HepG2 (cell line): Measurements from ENCODE around the gene SLCO1B3. TPM values are rescaled to one million over a fixed set of nuclear protein-coding genes. Genes with fewer than 3 reads are reported as not detected.
A peak's percentile ranks its signal among the peaks of the same experiment; 100 is the strongest.

Source experiments
- ATAC-seq: fragments of 200-7000 bp; cut with Tn5 transposase; 3 replicates; pipeline ENCODE4 v1.9.1; 2020; ENCODE audit warnings: mild to moderate bottlenecking, moderate library complexity
- Bru-seq: library from RNA; stranded (reverse); fragments of 400-500 nt; gene quantifications from one replicate; lab custom pipeline; 2021; lab: Mats Ljungman, UMichigan
- BruChase-seq, 2 experiments: library from RNA; stranded (reverse); fragments of 400-500 nt; gene quantifications; one replicate each; lab custom pipeline; 2021; lab: Mats Ljungman, UMichigan
- BruUV-seq: library from RNA; stranded (reverse); fragments of 400-500 nt; replicated peaks from 2 replicates; lab custom pipeline; 2021; lab: Mats Ljungman, UMichigan
- CTCF ChIA-PET: fragments of 300-600 bp; formaldehyde crosslinking; extraction: SDS; loops from one replicate; lab custom pipeline; 2021; ENCODE audit warnings: low total read pairs, inconsistent platforms, low intra/inter-chr PET ratio; lab: Yijun Ruan, JAX
- POLR2A ChIA-PET: fragments of 350-600 bp; sonication (Branson Sonifier 250); formaldehyde crosslinking; loops from one replicate; lab custom pipeline; 2020; ENCODE audit warnings: antibody characterized with exemption, inconsistent platforms; lab: Yijun Ruan, JAX
- DNase-seq: peaks from one replicate; pipeline ENCODE4 v3.0.0-alpha.2; 2015; ENCODE audit warnings: low spot score
- FAIRE-seq: peaks from 3 replicates; lab custom pipeline; 2011; peaks lifted over from hg19 to GRCh38; lab: Jason Lieb, UNC
- H2AFZ ChIP-seq: one replicate; pipeline ENCODE4 v1.6.1; 2011; ENCODE audit warnings: low read length, inconsistent platforms
- H3K27ac ChIP-seq: fragments of 300-600 bp; 3 replicates; pipeline ENCODE4 v1.8.0; 2011; ENCODE audit warnings: mixed run types, mild to moderate bottlenecking, mixed read lengths, low read length, inconsistent platforms; ENCODE audit not compliant: insufficient read depth; ENCODE audit errors: extremely low read length
- H3K27me3 ChIP-seq, 2 experiments: fragments of 200-600 bp in 1 of 2; 2 replicates in 1 of 2; 3 replicates in 1 of 2; pipeline versions ENCODE4 v1.6.0 to v1.8.0; 2011; ENCODE audit warnings: low read length in 2 of 2, mild to moderate bottlenecking in 2 of 2, moderate library complexity in 2 of 2, inconsistent platforms in 1 of 2; ENCODE audit not compliant: insufficient read depth in 2 of 2, control insufficient read depth in 1 of 2
- H3K36me3 ChIP-seq, 2 experiments: fragments of 200-600 bp in 1 of 2; replicated peaks in 1 of 2; 2 replicates in 1 of 2; 3 replicates in 1 of 2; pipeline versions ENCODE4 v1.5.1 to v1.8.0; 2011; ENCODE audit warnings: low read length in 2 of 2, inconsistent platforms in 1 of 2; ENCODE audit not compliant: insufficient read depth in 2 of 2, control insufficient read depth in 1 of 2
- H3K4me1 ChIP-seq: 2 replicates; pipeline ENCODE4 v1.5.1; 2012; ENCODE audit warnings: low read length, inconsistent platforms; ENCODE audit not compliant: insufficient read depth
- H3K4me2 ChIP-seq: 2 replicates; pipeline ENCODE4 v1.6.0; 2011; ENCODE audit warnings: low read depth, low read length, inconsistent platforms
- H3K4me3 ChIP-seq, 3 experiments: fragments of 200-600 bp in 1 of 3; sonication (generic), shearing (Covaris generic) in 1 of 3; replicated peaks in 1 of 3; 2 replicates each; pipeline ENCODE4 v1.5.1; 2011 to 2016; ENCODE audit warnings: low read length in 3 of 3, inconsistent platforms in 2 of 3, low read depth in 2 of 3, mild to moderate bottlenecking in 2 of 3, control low read depth in 1 of 3, mixed read lengths in 1 of 3; ENCODE audit not compliant: insufficient read depth in 1 of 3
- H3K79me2 ChIP-seq: one replicate; pipeline ENCODE4 v1.6.1; 2011; ENCODE audit warnings: low read length, inconsistent platforms; ENCODE audit not compliant: insufficient read depth
- H3K9ac ChIP-seq: 2 replicates; pipeline ENCODE4 v1.6.0; 2011; ENCODE audit warnings: mild to moderate bottlenecking, low read depth, low read length, inconsistent platforms; ENCODE audit not compliant: insufficient read depth
- H3K9me3 ChIP-seq: 2 replicates; pipeline ENCODE4 v1.5.1; 2012; ENCODE audit warnings: mild to moderate bottlenecking, low read length
- H4K20me1 ChIP-seq: 2 replicates; pipeline ENCODE4 v1.6.0; 2011; ENCODE audit warnings: inconsistent platforms, mild to moderate bottlenecking, low read length, moderate library complexity; ENCODE audit not compliant: insufficient read depth
- ARHGAP35 ChIP-seq: sonication (generic); formaldehyde crosslinking; IDR thresholded peaks from 2 replicates; pipeline ENCODE4 v1.9.0; 2022; ENCODE audit warnings: mild to moderate bottlenecking, inconsistent platforms, moderate library complexity, missing genetic modification reagents, borderline replicate concordance
- ARID5B ChIP-seq: IDR thresholded peaks from 2 replicates; pipeline ENCODE4 v1.4.0; 2020; ENCODE audit warnings: mild to moderate bottlenecking, missing genetic modification reagents
- FOXA1 ChIP-seq, 2 experiments: fragments of 450-650 bp in 1 of 2; sonication (generic) in 1 of 2; formaldehyde crosslinking in 1 of 2; IDR thresholded peaks; 2 replicates each; pipeline versions ENCODE4 v1.4.0 to v1.6.1; 2016 to 2020; ENCODE audit warnings: missing genetic modification reagents in 1 of 2
- PITX1 ChIP-seq: sonication (generic); formaldehyde crosslinking; IDR thresholded peaks from 2 replicates; pipeline ENCODE4 v1.5.1; 2020; ENCODE audit warnings: mild to moderate bottlenecking, missing genetic modification reagents
- SRSF1 ChIP-seq: fragments of 200-400 bp; formaldehyde crosslinking; optimal IDR thresholded peaks from 2 replicates; pipeline ENCODE3; 2017; ENCODE audit warnings: mild to moderate bottlenecking, low read depth, low read length, moderate library complexity
- WGBS: methylation state at CpG from one replicate; pipeline ENCODE4 v1.1.6; 2017; ENCODE audit warnings: low lambda C conversion rate; 5-methylcytosine and 5-hydroxymethylcytosine counted together
- in situ Hi-C: cut with HindIII; loops from 2 replicates; pipeline ENCODE4 v1.10.0; 2017; ENCODE audit warnings: low pct_unique_long_range_greater_than_20kb; ENCODE audit not compliant: extremely low pct_ligation_motif_present
- intact Hi-C: fragments of 100-400 bp; cut with micrococcal nuclease; formaldehyde crosslinking; loops from one replicate; pipeline ENCODE4 v1.10.0; 2022; ENCODE audit not compliant: unreplicated experiment
- long read RNA-seq, 2 experiments: library from RNA in 1 of 2; library from polyadenylated mRNA in 1 of 2; stranded (forward) in 1 of 2; unstranded in 1 of 2; transcript quantifications; one replicate each; pipeline ENCODE4 v2.0.0, GENCODE V29; 2019 to 2022
- polyA minus RNA-seq, 3 experiments: library from RNA; depleted of rRNA, polyadenylated mRNA; stranded (reverse); fragments of >200 nt; gene quantifications; 2 replicates each; pipeline ENCODE4 v1.2.3, GENCODE V29; 2011; ENCODE audit warnings: low replicate concordance in 1 of 3
- polyA plus RNA-seq, 8 experiments: library from polyadenylated mRNA; depleted of rRNA in 3 of 8; stranded (reverse) in 7 of 8; unstranded in 1 of 8; fragments of >200 nt; fragmentation: Illumina TruSeq in 4 of 8; extraction: Trizol in 4 of 8; gene quantifications; 2 replicates each; pipeline versions ENCODE4 v1.2.1 to v1.2.3, GENCODE V29; 2011 to 2016; ENCODE audit warnings: low read depth in 4 of 8, missing spikeins in 1 of 8, mixed read lengths in 1 of 8; ENCODE audit not compliant: insufficient read depth in 1 of 8
- total RNA-seq, 5 experiments: library from RNA; depleted of rRNA; stranded (reverse); fragments of >200 nt; fragmentation: Illumina TruSeq; extraction: Trizol; gene quantifications; 2 replicates each; pipeline ENCODE4 v1.2.3, GENCODE V29; 2016; ENCODE audit warnings: low read depth in 1 of 5

SLCO1B3 gene
- total RNA-seq (2016; rRNA removed; fragmentation: Illumina TruSeq; extraction: Trizol) (0.15 and 0.31 TPM in 2 replicates), polyA plus RNA-seq (2011; rRNA removed) (0.24 TPM in 1 of 2 replicates, not detected in the other), polyA minus RNA-seq (2011; rRNA and poly(A)+ RNA removed; ENCODE audit: low replicate concordance) (2.1 TPM in 1 of 2 replicates, not detected in the other), Bru-seq, nascent RNA (not detected), BruChase-seq, experiment 1, labeled RNA remaining after a 6-hour chase (percentile 1 among the genes with signal in this experiment), BruChase-seq, experiment 2, labeled RNA remaining after a 2-hour chase (percentile 4 among the genes with signal in this experiment)
- 0.20 TPM in 1 of 2 replicates, not detected in the other for total RNA-seq (2016; cell fraction: cytosol; rRNA removed; fragmentation: Illumina TruSeq; extraction: Trizol; ENCODE audit: low read depth)
- 0.15 and 0.22 TPM in 2 replicates for total RNA-seq (2016; cell fraction: insoluble cytoplasmic fraction; rRNA removed; fragmentation: Illumina TruSeq; extraction: Trizol)
- not detected in 2 replicates for total RNA-seq (2016; cell fraction: membrane; rRNA removed; fragmentation: Illumina TruSeq; extraction: Trizol)
- total RNA-seq (2016; cell fraction: nucleus; rRNA removed; fragmentation: Illumina TruSeq; extraction: Trizol): 0.12 and 0.22 TPM in 2 replicates
- 0.10 TPM in 1 of 2 replicates, not detected in the other for polyA plus RNA-seq (2011; cell fraction: cytosol; rRNA removed)
- 0.16 and 0.18 TPM in 2 replicates for polyA plus RNA-seq (2011; cell fraction: nucleus; rRNA removed)
- 0.31 and 0.33 TPM in 2 replicates for polyA plus RNA-seq (2012)
- not detected in 2 replicates for polyA plus RNA-seq (2016; cell fraction: cytosol; fragmentation: Illumina TruSeq; extraction: Trizol; ENCODE audit: low read depth)
- not detected in 2 replicates for polyA plus RNA-seq (2016; cell fraction: insoluble cytoplasmic fraction; fragmentation: Illumina TruSeq; extraction: Trizol; ENCODE audit: low read depth)
- not detected in 2 replicates for polyA plus RNA-seq (2016; cell fraction: membrane; fragmentation: Illumina TruSeq; extraction: Trizol; ENCODE audit: low read depth)
- polyA plus RNA-seq (2016; cell fraction: nucleus; fragmentation: Illumina TruSeq; extraction: Trizol; ENCODE audit: insufficient read depth, low read depth): 0.79 TPM in 1 of 2 replicates, not detected in the other
- not detected in 2 replicates for polyA minus RNA-seq (2011; cell fraction: cytosol; rRNA and poly(A)+ RNA removed)
- 0.87 TPM in 1 of 2 replicates, not detected in the other for polyA minus RNA-seq (2011; cell fraction: nucleus; rRNA and poly(A)+ RNA removed)
- long read RNA-seq, experiment 1: 0 reads
- long read RNA-seq, experiment 2: 0 reads

GRCh38 chr12:20810487-20810886, at the start of gene SLCO1B3:
TSS of gene SLCO1B3 (plus strand) at chr12:20810705. CDS start at chr12:20815739, 5,034 bp downstream.
- Histone ChIP-seq H3K9ac (no peak within 1 kb of the TSS), H4K20me1 (no peaks in the 10 kb centered on the region), H3K9me3 (no peaks in the 10 kb centered on the region), H3K4me1 (peaks cover 14% of the 10 kb centered on the region), H3K4me3 (no peak within 1 kb of the TSS), H3K27me3 (no peaks in the 10 kb centered on the region), H3K36me3 (no peaks in the 10 kb centered on the region), H3K4me2 (no peak within 1 kb of the TSS), H3K27ac (no peak within 1 kb of the TSS), H2AFZ (no peak within 1 kb of the TSS), H3K79me2 (no peaks in the 10 kb centered on the region)
- CTCF ChIA-PET: no interaction called here
- in situ Hi-C loops (loop anchor here (25.0 kb wide), 1 partner anchor 348 kb away; no protein-coding TSS in a partner anchor), intact Hi-C loops (no loop called here)
- no peak for TF ChIP-seq PITX1 (CRISPR knock-in tag)
- no peak for TF ChIP-seq SRSF1
- no peak for TF ChIP-seq ARHGAP35 (CRISPR knock-in tag)
- TF ChIP-seq ARID5B (CRISPR knock-in tag): no peak
- TF ChIP-seq FOXA1 (IDR thresholded peaks at IDR 0.05): no peak
- no peak for TF ChIP-seq FOXA1 (CRISPR knock-in tag; IDR thresholded peaks at IDR 0.05)
- no peak for DNase-seq
- WGBS: 3% methylated on average over 2 of the region's 2 CpGs
- ATAC-seq: no peak
- FAIRE-seq: no peak
- no TSS peak for BruUV-seq
- POLR2A ChIA-PET: no interaction called here
